HAP-1 (cell line): ENCODE results near the gene AGAP3.

Experiments
- DNase-seq, 2 experiments: peaks; one replicate each; pipeline ENCODE4 v3.0.0-alpha.2; 2016 to 2020; ENCODE audit warnings: low spot score in 2 of 2
- H3K27me3 ChIP-seq: fragments of 250-450 bp; sonication (Bioruptor Pico); 2 replicates; pipeline ENCODE4 v1.5.1; 2020; ENCODE audit warnings: low read depth, mild to moderate bottlenecking, moderate library complexity
- H3K36me3 ChIP-seq: fragments of 250-450 bp; sonication (Bioruptor Pico); replicated peaks from 2 replicates; pipeline ENCODE4 v1.5.1; 2020; ENCODE audit warnings: mild to moderate bottlenecking
- H3K4me1 ChIP-seq: fragments of 250-450 bp; sonication (Bioruptor Pico); 2 replicates; pipeline ENCODE4 v1.5.1; 2020; ENCODE audit warnings: mild to moderate bottlenecking
- H3K4me3 ChIP-seq: fragments of 250-450 bp; sonication (Bioruptor Pico); 2 replicates; pipeline ENCODE4 v1.5.1; 2020; ENCODE audit warnings: mild to moderate bottlenecking, moderate library complexity
- H3K9me3 ChIP-seq: fragments of 250-450 bp; sonication (Bioruptor Pico); 2 replicates; pipeline ENCODE4 v1.5.1; 2020; ENCODE audit warnings: mild to moderate bottlenecking, moderate library complexity
- in situ Hi-C: fragments of 300-500 bp; cut with MboI; formaldehyde crosslinking; loops from 3 replicates; pipeline ENCODE4 v1.14.3; 2020; ENCODE audit warnings: low sequenced_read_pairs, inconsistent platforms, mixed read lengths

The AGAP3 gene

DNA sequence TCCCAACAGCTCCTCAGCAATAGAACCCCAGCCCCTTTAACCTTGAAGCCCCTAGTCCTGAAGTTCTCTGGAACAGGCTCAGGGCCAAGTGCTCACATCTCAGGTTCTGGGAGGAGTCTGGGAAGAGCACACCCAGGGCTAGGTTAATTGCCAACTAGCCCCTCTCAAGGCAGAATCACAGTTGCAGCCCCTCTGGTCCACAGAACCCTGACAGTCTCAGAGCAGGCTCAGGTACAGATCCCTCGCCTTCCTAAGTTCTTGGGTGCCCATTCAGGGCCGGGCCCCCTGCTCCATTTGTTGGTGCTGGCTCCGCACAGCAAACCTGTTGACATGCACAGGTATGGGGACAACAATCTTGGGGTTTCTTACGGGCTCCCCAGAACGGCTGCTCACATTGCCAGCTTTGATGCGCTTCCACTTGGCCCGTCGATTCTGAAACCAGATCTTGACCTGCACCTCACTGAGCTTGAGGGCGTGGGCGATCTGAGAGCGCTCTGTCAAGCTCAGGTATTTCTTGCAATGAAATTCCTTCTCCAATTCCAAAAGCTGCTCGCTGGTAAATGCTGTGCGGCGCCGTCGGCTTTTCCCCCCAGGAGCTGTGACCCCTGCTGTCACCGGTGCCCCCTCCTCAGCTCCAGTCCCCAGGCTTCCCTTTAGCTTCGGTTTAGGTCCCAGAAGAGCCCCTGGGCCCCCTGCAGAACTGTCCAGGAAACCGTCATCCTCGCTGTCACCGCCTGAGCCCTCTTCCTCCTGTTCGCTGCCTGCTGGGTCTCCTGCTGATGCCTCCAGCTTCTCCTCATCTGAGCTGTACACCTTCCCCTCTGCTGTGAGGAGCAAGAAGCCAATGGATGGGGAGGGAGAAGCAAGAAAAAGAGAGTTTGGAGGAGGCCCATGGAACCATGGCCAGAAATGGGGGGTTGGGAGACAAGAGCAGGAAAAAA, 62.3 kb downstream of the AGAP3 start:
- Histone ChIP-seq H3K4me3 (no peak overlapping the region), H3K36me3 (peaks cover 6% of the 10 kb centered on the region), H3K4me1 (no peaks in the 10 kb centered on the region), H3K27me3 (peaks cover 11% of the 10 kb centered on the region), H3K9me3 (no peaks in the 10 kb centered on the region)
- peak in 1 of 2 experiments; percentile 9 for DNase-seq
- in situ Hi-C loops, result no loop called here

DNA sequence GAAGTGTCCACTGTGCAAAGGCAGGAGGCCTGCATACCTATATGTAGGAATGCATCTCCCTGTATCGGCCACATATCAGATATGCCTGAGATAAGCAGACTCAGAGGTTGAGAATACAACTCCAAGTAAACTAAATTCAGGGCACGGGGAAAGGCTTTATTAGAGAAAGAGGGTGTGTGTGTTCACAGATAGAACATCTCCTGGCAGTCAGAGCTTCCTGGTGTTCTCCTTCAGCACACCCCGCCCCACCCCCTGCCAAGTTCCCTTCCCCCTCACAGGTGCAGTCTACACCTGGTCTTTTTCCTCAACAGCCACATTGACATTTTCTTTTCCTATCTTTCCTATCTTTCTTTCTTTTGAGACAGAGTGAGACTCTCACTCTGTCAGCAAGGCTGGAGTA, 64.1 kb downstream of the AGAP3 start:
- H3K27me3 ChIP-seq, result peaks cover 11% of the 10 kb centered on the region
- no peaks in the 10 kb centered on the region for H3K9me3 ChIP-seq
- in situ Hi-C loops, result no loop called here
- no peak for DNase-seq
- no peak overlapping the region for H3K4me3 ChIP-seq
- no peaks in the 10 kb centered on the region for H3K4me1 ChIP-seq
- H3K36me3 ChIP-seq, result no peaks in the 10 kb centered on the region

DNA sequence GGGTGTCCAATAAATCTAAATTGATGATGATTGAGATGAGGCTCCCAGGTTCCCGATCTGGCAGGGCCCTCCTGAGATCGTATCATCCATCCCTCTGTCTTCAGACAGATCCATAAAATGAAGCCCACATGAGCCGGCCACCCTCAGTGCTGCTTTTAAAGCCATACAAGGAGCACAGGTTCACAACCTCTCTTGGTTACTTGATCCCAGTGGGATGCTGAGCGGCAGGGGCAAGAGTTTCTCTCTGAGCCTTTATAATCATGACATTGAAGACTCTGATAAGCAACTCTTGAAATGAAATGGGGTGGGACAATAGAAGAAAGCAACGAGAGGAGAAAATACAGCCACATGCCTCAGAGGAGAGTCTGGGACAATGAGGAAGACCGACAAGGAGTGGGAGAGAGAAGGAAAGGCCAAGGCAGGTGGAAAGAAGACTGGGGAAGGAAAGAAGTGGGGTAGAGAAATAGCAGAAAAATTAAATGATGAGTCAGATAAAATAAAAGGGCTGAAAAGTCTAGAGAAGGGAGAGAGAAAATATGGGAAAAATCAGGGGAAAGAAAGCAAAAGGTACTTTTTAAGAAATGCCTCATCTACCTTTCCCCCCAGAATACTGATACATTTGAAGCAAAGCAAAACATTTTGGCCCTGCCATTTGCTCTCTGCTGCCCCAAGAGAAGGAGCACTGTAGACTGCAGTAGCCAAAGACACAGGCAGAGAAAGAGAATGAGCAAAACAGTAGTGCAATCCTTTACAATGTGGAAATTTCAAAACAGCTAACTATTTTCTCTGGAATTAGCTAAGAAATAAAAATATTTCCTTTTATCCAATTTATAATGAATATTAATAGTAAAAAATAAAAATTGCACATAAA, 66.6 kb downstream of the AGAP3 start:
- in situ Hi-C loops, result no loop called here
- Histone ChIP-seq H3K27me3 (peaks cover 17% of the 10 kb centered on the region), H3K36me3 (no peaks in the 10 kb centered on the region)

DNA sequence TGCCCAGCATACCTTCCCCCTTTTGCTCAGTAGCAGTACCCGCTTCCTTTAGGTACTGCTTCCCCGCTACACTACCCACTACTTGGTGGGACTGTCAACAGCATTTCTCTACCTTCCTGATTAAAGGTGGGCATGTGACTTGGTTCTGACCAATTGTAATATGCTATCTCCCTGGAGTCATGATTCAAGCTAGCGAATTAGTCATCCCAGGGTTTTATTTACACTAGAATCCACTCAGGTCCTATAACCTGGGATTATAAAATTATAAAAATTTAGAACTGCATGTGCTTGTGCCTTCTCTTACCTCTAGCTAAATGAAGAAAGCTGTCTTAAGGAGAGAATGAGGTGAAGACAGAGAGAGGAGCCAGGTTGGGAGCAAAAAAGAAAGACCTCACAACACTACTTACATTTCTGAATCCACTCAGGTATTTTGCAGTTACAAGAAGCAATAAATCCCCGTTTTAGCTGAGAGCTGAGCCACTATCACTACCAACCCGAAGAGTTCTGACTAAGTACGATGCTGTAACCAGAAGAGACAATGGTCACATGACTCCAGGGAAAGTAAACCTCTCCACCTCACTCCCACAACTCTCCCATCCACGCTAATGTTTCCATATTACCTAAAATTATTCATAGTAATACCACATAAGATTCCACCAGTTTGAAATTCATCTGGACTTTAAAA, 71.5 kb downstream of the AGAP3 start:
- Histone ChIP-seq H3K4me1 (no peaks in the 10 kb centered on the region), H3K36me3 (no peaks in the 10 kb centered on the region), H3K9me3 (no peaks in the 10 kb centered on the region), H3K4me3 (no peak overlapping the region), H3K27me3 (peaks cover 11% of the 10 kb centered on the region; the same call in 1 of the 2 replicates)
- DNase-seq, result no peak
- in situ Hi-C loops, result no loop called here

More for the DNA sequence above, 66.6 kb downstream of the AGAP3 start:
- H3K9me3 ChIP-seq, result no peaks in the 10 kb centered on the region
- no peak overlapping the region for H3K4me3 ChIP-seq
- DNase-seq, result no peak
- no peaks in the 10 kb centered on the region for H3K4me1 ChIP-seq

GRCh38 chr7:151161757-151162156, 75.5 kb downstream of the AGAP3 start:
- H3K4me1 ChIP-seq, result no peaks in the 10 kb centered on the region
- in situ Hi-C loops, result no loop called here
- peaks cover 26% of the 10 kb centered on the region for H3K27me3 ChIP-seq
- H3K9me3 ChIP-seq, result no peaks in the 10 kb centered on the region
- H3K36me3 ChIP-seq, result no peaks in the 10 kb centered on the region
- no peak for DNase-seq
- no peak overlapping the region for H3K4me3 ChIP-seq

DNA sequence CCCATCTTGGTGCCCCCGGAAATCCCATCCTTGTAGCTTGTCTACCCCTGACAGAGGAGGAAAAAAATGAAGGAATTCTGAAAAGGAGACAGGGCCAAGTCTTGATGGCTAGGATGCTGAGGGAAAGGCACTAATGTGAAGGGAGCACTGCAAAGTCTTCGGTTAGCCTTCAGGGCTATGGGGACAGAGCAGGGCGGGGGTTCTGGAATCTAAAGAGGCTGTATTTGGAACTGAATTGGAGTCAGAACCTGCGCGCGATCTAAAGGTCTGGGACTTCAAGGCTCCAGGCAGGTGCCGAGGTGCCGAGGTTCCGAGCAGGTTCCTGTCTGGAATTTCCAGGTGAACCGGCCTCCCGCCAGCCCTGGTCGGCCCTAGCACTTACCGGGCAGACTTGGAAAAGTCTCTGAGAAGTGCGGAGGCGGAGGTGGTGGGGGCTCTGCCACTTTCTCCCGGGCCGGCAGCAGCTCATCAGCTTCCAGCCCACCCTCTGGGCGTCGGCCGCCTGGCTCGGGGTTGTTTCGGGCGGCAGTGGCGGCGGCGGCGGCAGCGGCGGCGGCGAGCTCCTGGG, 80.4 kb downstream of the AGAP3 start:
- H3K4me1 ChIP-seq, result no peaks in the 10 kb centered on the region
- H3K4me3 ChIP-seq, result peak overlapping the region; percentile 41
- no peaks in the 10 kb centered on the region for H3K9me3 ChIP-seq
- no peaks in the 10 kb centered on the region for H3K36me3 ChIP-seq
- DNase-seq, result peak in 1 of 2 experiments; percentile 41
- H3K27me3 ChIP-seq, result peaks cover 42% of the 10 kb centered on the region
- in situ Hi-C loops, result no loop called here

DNA sequence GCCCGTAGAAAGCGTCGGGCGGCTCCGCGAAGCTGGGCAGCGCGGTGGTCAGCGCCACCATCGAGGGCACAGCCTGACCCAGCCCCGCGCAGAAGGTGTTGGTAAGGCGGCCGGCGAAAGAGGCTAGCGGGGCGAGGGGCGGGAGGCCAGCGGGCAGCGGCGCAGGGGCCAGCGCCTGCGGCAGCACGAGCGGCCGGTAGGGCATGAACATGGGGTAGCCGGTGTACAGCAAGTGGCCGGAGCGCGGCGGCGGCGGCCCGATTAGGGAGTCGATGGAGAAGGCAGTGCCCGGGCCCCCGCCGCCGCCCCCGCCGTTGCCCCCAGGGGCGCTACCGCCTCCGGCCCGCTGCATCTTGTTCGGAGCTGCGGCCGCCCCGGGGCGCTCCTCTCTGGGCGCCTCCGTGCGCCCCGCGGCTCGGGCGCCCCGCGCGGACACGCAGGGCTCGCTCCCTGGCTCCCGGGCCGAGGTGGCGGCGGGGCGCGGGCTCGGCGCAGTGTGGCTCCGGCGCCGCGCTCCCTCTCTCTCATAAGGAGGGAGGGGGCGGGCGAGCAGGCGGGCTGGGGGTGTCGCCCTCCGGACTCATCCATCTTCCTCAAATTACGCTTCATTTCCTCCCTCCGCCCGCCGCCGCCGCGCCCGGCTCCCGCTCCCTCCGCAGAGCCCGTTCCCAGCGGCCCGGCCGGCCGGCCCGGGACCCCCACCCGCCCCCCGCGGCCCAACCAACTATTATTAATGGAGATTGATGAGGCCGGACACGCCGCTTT, 81.1 kb downstream of the AGAP3 start, which contains the start of gene GBX1:
Gene GBX1 (minus strand): TSS at position 498 of the 765 bp plus-strand sequence. CDS start 146 bp downstream, at position 352.
- peak in 1 of 2 experiments; percentile 70 for DNase-seq
- Histone ChIP-seq H3K27me3 (peaks cover 40% of the 10 kb centered on the region), H3K4me3 (peak within 1 kb of the TSS; percentile 41), H3K4me1 (no peaks in the 10 kb centered on the region), H3K36me3 (no peaks in the 10 kb centered on the region), H3K9me3 (no peaks in the 10 kb centered on the region)
- in situ Hi-C loops, result no loop called here

DNA sequence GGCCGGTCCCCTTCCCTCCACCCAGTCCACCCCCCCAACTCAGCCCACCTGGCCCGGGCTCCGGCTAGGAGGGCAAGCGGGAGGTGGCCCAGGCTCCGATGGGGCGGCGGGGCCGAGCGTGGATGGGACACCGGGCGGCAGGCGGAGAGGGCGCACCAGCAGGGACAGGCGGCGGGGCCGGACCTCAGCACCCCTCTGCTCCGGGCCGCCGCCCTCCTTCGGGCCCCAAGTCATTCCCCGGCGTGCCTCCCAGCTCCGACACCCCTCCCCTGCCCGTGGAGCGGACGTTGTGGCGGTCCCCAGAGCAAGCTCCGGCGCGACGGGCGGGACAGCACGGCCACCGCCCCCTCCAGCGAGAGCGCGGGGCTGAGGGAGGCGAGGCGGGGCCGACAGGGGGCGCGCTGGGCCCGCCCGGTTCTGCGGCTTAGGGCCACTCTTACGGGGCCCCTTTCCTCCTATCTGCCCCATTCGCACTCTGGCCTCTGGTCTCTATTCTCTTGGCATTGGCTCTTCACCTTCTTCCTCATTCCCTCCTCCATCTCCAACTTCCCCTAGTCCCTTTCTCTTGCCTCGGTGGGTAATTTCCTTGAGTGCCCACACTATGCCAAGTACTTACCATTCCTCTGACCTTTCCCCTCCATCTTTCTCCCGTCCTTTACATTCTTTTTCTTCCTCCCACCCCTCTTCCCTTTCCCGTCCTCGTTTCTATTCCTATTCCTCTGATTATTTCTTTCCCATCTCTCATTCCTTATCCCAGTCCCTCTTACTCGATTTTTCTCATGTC, 81.9 kb downstream of the AGAP3 start:
- Histone ChIP-seq H3K36me3 (no peaks in the 10 kb centered on the region), H3K4me3 (peak overlapping the region; percentile 41), H3K4me1 (no peaks in the 10 kb centered on the region), H3K27me3 (peaks cover 40% of the 10 kb centered on the region), H3K9me3 (no peaks in the 10 kb centered on the region)
- in situ Hi-C loops, result no loop called here
- DNase-seq, result peak; percentile 29 to 74

- in situ Hi-C loops, result no loop called here
- no peaks in the 10 kb centered on the region for H3K4me1 ChIP-seq
- no peaks in the 10 kb centered on the region for H3K36me3 ChIP-seq
- no peak for DNase-seq
- no peak overlapping the region for H3K4me3 ChIP-seq
- H3K9me3 ChIP-seq, result no peaks in the 10 kb centered on the region
- H3K27me3 ChIP-seq, result peaks cover 40% of the 10 kb centered on the region
These were observed 82.5 kb downstream of the AGAP3 start for GRCh38 chr7:151168787-151169162.

DNA sequence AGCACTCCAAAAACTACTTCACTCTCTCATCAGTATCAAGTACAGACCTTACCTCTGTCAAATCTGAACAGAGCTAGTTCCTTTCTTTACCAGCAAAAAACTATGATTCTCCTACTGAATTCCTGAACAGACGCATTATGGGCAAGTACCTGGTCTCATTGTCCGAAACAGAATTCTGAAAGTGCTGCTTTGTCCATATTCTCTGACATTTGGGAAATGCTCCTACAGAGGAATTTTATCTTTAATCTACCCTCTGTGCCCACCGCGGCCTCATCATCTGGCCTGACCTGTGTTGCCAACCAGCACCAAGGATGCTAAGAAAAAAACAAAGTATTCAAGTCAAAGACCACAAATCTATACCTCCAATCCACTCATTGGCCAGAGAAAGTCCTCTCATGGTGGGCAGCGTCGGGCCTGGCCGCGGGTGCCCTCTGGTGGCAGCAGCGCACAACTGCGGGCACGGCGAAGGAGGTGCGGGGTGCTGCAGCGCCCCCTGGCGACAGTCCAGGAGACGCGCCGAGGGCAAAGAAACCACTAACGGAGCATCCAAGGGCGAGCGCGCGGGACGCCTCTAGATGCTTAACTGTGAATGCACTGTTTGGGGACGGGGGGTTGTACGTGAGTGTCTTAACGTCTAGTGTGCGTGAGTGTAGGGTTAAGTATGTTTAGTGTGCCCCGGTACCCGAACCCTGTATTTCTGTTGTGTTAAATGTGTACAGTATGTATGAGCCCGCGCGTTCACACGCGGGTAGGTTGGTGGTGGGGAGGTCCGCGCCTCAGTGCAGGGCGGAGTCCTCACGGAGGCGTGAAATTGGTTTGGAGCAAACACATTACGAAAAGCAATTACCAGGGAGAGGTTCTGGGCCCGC, 86.2 kb downstream of the AGAP3 start:
- Histone ChIP-seq H3K27me3 (peaks cover 20% of the 10 kb centered on the region), H3K9me3 (no peaks in the 10 kb centered on the region), H3K36me3 (no peaks in the 10 kb centered on the region), H3K4me3 (no peak overlapping the region), H3K4me1 (no peaks in the 10 kb centered on the region)
- in situ Hi-C loops, result no loop called here
- DNase-seq, result peak; percentile 61 to 83

DNA sequence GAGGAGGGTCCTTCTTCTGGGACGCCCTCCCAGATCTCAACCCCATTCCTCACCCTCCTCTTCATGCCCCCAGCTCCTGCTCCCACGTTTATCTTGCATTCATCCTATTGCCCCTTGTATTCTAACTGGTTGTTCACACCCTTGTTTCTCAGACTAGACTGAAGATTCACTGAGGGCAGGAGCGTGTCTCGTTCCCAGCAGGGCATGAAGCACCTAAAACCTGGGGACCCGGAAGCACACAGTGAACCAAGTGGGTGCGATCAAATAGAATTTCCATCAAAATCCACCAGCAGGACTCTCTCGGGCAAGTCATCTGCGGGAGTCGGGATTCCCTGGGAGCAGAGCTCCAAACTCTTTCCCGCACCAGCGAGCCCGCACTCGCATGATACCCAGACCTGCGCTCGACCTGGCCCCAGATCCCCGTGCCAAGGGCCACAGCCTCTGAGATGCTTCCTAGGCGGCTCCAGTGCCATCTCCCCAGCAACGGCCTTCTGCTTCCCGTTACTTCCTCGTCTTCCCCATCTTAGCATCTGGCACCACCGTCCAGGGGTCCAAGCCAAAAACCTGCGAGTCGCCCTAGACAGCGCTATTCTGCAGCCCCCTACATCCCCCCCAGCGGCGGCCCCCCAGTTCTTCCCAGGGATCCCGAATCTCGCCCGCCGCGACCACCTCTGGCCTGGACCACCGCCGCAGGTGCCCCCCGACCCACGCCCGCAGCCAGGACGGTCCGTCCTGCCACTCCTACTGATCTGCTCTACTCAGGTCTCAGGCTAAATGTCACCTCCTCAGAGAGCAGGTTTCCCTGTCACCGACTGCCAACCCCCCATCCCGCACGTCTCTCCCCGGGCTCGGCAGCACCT, 87.3 kb downstream of the AGAP3 start:
- in situ Hi-C loops, result no loop called here
- Histone ChIP-seq H3K4me3 (no peak overlapping the region), H3K27me3 (peaks cover 12% of the 10 kb centered on the region), H3K9me3 (no peaks in the 10 kb centered on the region), H3K36me3 (no peaks in the 10 kb centered on the region), H3K4me1 (no peaks in the 10 kb centered on the region)
- no peak for DNase-seq
